ENCODE measurements around the gene SRSF9.

SRSF9 gene

GRCh38 chr12:120508537-120508936, 39.0 kb upstream of the SRSF9 start:
- H3K79me2 ChIP-seq (ENCODE audit: control insufficient read depth, low read length), result no peaks in the 10 kb centered on the region
- peaks cover 27% of the 10 kb centered on the region for H3K36me3 ChIP-seq (ENCODE audit: control insufficient read depth, low read length)
- H4K20me1 ChIP-seq (ENCODE audit: control insufficient read depth, insufficient read depth, low read depth, low read length), result no peaks in the 10 kb centered on the region
- TF ChIP-seq EZH2phosphoT487 (IDR thresholded peaks at IDR 0.05; ENCODE audit: borderline replicate concordance, low read length) (no peak), CTCF (IDR thresholded peaks at IDR 0.05; ENCODE audit: low read depth, low read length, poor library complexity, severe bottlenecking) (no peak)
- H3K9me2 ChIP-seq (replicated peaks; ENCODE audit: control insufficient read depth, low read length), result no peaks in the 10 kb centered on the region
- H3K4me2 ChIP-seq (ENCODE audit: low read length), result no peak overlapping the region
- H3K27ac ChIP-seq (ENCODE audit: low read depth, low read length), result no peak overlapping the region
- H3K9me3 ChIP-seq (ENCODE audit: control insufficient read depth, insufficient read depth, low read length), result no peaks in the 10 kb centered on the region
- 0 out of 2 replicates have a peak, but pooled peaks cover 3% of the 10 kb centered on the region for H3F3A ChIP-seq (ENCODE audit: control insufficient read depth, insufficient read depth)
- no peaks in the 10 kb centered on the region for H3K27me3 ChIP-seq (ENCODE audit: control insufficient read depth, low read length)
- H3K4me1 ChIP-seq (ENCODE audit: control insufficient read depth, low read length), result no peaks in the 10 kb centered on the region
- H3K4me3 ChIP-seq (ENCODE audit: low read length), result no peak overlapping the region

- Histone ChIP-seq H3K9me2 (replicated peaks; ENCODE audit: control insufficient read depth, low read length) (no peaks in the 10 kb centered on the region), H3F3A (ENCODE audit: control insufficient read depth, insufficient read depth) (peaks cover 17% of the 10 kb centered on the region), H3K27me3 (ENCODE audit: control insufficient read depth, low read length) (no peaks in the 10 kb centered on the region), H3K27ac (ENCODE audit: low read depth, low read length) (no peak overlapping the region), H3K4me2 (ENCODE audit: low read length) (no peak overlapping the region), H4K20me1 (ENCODE audit: control insufficient read depth, insufficient read depth, low read depth, low read length) (no peaks in the 10 kb centered on the region), H3K4me1 (ENCODE audit: control insufficient read depth, low read length) (no peaks in the 10 kb centered on the region), H3K4me3 (ENCODE audit: low read length) (no peak overlapping the region), H3K9me3 (ENCODE audit: control insufficient read depth, insufficient read depth, low read length) (no peaks in the 10 kb centered on the region), H3K36me3 (ENCODE audit: control insufficient read depth, low read length) (peaks cover 36% of the 10 kb centered on the region), H3K79me2 (ENCODE audit: control insufficient read depth, low read length) (no peaks in the 10 kb centered on the region)
- no peak for TF ChIP-seq EZH2phosphoT487 (IDR thresholded peaks at IDR 0.05; ENCODE audit: borderline replicate concordance, low read length)
- TF ChIP-seq CTCF (IDR thresholded peaks at IDR 0.05; ENCODE audit: low read depth, low read length, poor library complexity, severe bottlenecking), result no peak
Measured at GRCh38 chr12:120504587-120504986, 35.0 kb upstream of the SRSF9 start.

- Histone ChIP-seq H3K27ac (ENCODE audit: low read depth, low read length) (no peak overlapping the region), H3K36me3 (ENCODE audit: control insufficient read depth, low read length) (peaks cover 63% of the 10 kb centered on the region), H3K4me2 (ENCODE audit: low read length) (no peak overlapping the region), H3K4me3 (ENCODE audit: low read length) (no peak overlapping the region), H3K79me2 (ENCODE audit: control insufficient read depth, low read length) (peaks cover 25% of the 10 kb centered on the region), H3K4me1 (ENCODE audit: control insufficient read depth, low read length) (peaks cover 11% of the 10 kb centered on the region), H3F3A (ENCODE audit: control insufficient read depth, insufficient read depth) (peaks cover 45% of the 10 kb centered on the region), H3K9me3 (ENCODE audit: control insufficient read depth, insufficient read depth, low read length) (no peaks in the 10 kb centered on the region), H3K9me2 (replicated peaks; ENCODE audit: control insufficient read depth, low read length) (no peaks in the 10 kb centered on the region), H3K27me3 (ENCODE audit: control insufficient read depth, low read length) (no peaks in the 10 kb centered on the region), H4K20me1 (ENCODE audit: control insufficient read depth, insufficient read depth, low read depth, low read length) (peaks cover 11% of the 10 kb centered on the region)
- TF ChIP-seq CTCF (IDR thresholded peaks at IDR 0.05; ENCODE audit: low read depth, low read length, poor library complexity, severe bottlenecking) (no peak), EZH2phosphoT487 (IDR thresholded peaks at IDR 0.05; ENCODE audit: borderline replicate concordance, low read length) (no peak)
Measured at GRCh38 chr12:120500581-120500980, 31.0 kb upstream of the SRSF9 start.

All from DOHH2 (cell line).